HG03108 (cell line): ENCODE data around the gene PGBD4.

Experiments used
- ATAC-seq: cut with Tn5 transposase; IDR thresholded peaks from one replicate; pipeline ENCODE4 v1.9.1; 2021; ENCODE audit warnings: moderate library complexity; ENCODE audit not compliant: unreplicated experiment

PGBD4 gene

DNA sequence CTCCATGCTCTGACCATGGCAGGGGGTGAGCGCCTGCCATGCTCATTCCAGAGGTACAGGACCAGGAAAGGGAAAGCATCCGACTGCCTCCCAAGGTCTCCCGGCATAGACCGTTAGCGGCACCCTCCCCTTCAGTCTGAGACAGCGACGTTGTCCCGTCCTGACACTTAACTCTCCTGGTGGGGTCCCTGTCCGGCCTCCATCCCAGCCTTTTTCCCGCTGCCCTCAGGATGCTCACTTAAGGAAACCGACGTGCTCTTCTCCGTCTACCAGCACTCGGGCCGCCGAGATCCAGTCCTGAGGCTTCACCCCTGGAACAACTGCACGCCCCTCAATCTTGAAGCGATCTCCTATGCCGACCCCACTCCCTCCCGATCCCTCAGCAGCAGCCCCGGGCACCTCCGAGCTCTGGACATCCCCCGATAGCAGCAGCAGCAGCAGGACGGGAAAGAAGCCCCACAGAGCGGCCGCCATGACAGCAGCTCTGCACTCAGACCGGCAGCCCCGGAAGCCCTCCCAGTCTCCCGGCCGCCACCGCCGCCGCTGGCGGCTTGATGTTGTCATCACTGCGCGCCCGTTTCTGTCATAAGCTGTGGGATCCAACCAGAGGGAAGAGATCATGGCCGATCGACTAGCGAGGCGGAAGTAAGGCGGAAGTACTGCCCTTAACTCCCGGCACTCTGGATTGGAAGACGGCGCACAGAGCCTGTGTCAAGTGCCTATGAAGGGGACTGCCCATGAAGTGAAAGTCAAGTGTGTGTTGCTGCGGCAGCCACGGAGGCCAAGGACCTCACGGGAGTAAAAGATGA is at the start of gene PGBD4, which contains the start of gene EMC7:
Gene PGBD4 (plus strand): TSS at position 718 of the 809 bp plus-strand sequence. CDS start 449 bp downstream, outside the sequence.
Gene EMC7 (minus strand): TSS at position 497 of the 809 bp plus-strand sequence. CDS start 23 bp downstream, at position 474.
- peak; percentile 99 for ATAC-seq

GRCh38 chr15:34054081-34054707 is 47.7 kb upstream of the PGBD4 start:
- ATAC-seq, result no peak

GRCh38 chr15:34055868-34056595 is 45.9 kb upstream of the PGBD4 start:
- ATAC-seq, result no peak

DNA sequence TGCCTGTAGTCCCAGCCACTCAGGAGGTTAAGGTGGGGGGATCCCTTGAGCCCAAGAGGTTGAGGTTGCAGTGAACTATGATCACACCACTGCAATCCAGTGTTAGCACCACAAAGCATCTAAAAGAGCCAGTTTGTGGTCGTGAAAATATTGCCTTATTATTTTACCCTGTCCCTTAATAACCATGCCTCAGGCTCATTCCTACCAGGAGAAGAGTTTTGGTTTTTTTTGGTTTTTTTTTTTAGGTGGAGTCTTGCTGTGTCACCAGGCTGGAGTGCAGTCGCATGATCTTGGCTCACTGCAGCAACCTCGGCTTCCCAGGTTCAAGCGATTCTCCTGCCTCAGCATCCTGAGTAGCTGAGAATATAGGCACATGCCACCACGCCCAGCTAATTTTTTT is 45.0 kb upstream of the PGBD4 start:
- no peak for ATAC-seq

DNA sequence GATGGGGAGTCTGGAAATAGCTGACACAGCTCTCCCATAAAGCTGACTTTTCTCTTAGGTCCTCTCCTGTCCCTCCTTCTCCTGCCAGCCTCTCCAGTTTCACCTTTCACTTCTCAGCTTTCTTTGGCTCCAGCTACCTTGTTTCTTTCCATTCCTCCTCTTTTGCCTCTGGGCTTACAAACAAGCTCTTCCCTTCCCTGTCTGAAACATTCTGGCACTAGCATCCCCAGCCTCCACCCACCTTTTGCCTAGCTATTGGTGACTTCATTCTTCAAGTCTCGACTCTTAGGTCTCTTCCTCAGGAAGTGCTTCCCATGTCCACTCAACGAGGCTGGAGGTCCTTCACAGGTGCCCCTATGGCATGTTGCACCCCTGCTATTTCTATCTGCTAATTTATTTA is 42.4 kb upstream of the PGBD4 start:
- ATAC-seq, result no peak

DNA sequence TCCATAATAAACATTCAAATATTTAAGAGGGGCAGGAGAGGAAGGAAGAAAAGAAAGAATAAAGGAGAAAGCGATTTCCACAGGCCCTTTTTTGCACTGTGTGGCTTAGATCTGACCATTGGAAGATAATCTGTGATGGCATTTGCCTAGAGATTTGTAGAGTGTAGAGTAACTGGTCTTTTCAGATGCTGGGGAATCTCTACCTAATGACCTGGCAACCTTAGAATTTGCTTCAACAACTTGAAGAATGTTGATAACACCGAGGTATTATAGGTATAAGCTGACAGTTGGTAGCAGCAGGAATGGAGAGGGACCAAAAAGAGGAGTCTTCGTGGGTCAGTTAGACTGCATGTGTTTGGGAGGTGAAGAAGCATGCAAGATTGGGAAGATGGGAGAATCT is 41.9 kb upstream of the PGBD4 start:
- no peak for ATAC-seq

GRCh38 chr15:34064438-34064837 is 37.4 kb upstream of the PGBD4 start:
- ATAC-seq, result no peak

DNA sequence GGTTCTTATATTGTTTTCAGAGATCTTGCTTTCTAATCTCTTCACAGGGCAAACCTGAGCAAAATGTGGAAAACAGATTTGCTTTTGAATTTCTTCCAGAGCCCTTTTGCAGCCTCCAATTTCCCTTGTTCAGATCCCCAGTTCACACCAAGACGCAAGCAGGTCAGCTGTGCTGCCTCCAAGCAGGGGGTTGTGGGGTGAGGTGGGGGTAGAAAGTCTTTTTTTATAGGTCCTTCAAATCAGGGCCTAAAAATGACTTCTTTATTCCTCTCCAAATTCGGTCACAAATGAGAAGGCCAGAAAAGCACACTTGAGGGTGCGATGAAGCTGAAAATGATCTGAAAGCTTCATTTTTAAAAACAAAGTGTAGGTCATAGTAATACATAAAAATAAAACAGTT is 36.6 kb upstream of the PGBD4 start:
- ATAC-seq, result no peak

DNA sequence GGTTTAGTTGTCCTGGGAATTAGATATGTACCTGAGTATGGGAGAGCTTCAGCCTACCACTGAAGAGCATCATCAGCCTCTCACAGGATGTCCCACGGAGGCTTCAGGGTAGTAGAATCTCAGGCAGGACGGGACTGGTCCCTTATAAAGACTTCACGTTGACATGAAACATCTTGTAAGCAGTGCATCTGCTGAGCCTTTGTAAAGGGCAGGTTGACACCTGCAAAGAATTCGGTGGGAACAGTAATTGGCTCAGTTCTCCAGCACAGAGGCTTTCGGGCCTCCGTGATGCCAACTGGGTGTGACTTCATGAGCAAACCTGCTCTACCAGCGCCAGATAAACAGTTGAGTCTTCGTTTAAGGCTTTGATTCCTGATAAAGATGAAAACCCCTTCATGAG is 35.9 kb upstream of the PGBD4 start:
- no peak for ATAC-seq

DNA sequence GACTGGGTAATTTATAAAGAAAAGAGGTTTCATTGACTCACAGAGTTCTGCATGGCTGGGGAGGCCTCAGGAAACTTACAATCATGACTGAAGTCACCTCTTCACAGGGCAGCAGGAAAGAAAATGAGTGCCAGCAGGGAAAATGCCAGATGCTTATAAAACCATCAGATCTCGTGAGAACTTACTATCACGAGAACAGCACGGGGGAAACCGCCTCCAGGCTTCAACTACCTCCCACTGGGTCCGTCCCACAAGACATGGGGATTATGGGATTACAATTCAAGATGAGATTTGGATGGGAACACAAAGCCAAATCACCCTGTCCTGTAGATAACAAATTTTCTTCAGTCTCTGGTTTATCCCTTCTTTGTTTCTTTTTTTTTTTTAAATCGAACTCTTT is 31.9 kb upstream of the PGBD4 start:
- no peak for ATAC-seq

GRCh38 chr15:34076785-34077184 is 25.1 kb upstream of the PGBD4 start:
- no peak for ATAC-seq

GRCh38 chr15:34078900-34079299 is 23.0 kb upstream of the PGBD4 start:
- ATAC-seq, result no peak

GRCh38 chr15:34079904-34080303 is 22.0 kb upstream of the PGBD4 start:
- no peak for ATAC-seq

GRCh38 chr15:34084086-34084485 is 17.8 kb upstream of the PGBD4 start:
- no peak for ATAC-seq

GRCh38 chr15:34085746-34086145 is 16.1 kb upstream of the PGBD4 start:
- no peak for ATAC-seq

DNA sequence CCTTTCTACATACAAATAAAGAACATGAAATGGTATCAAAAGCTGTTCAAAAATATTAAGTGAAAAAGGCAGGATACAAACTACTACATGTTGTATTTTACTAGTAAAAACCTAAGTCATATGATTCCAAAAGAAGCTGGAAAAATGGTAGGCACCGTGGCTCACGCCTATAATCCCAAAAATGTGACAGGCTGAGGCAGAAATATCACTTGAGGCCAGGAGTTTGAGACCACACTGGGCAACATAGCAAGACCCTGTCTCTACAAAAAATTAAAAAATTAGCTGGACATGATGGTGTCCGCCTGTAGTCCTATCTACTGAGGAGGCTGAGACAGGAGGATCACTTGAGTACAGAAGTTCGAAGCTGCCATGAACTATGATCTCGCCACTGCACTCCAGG is 2.0 kb upstream of the PGBD4 start:
- ATAC-seq, result no peak

DNA sequence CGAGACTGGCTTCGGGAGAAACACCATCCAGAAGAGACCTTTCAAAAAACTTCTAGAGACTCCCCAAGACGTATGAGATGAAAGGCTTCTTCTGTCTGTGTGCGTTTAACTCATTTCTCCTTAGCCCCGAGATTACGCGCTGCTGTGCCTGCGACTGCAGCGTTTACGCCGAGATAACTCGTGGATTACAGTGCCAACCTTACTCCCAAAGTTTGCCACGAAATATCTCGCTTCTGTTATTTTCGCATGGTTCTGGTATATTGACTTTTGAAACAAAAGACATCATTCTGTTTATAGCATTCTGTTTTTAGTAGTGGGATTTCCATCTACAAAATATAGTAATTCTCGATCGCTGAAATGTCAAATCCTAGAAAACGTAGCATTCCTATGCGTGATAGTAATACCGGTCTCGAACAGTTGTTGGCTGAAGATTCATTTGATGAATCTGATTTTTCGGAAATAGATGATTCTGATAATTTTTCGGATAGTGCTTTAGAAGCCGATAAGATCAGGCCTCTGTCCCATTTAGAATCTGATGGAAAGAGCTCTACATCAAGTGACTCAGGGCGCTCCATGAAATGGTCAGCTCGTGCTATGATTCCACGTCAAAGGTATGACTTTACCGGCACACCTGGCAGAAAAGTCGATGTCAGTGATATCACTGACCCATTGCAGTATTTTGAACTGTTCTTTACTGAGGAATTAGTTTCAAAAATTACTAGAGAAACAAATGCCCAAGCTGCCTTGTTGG is 467 bp downstream of the PGBD4 start:
- no peak for ATAC-seq

- ATAC-seq, result no peak
Observed at GRCh38 chr15:34106423-34106822, 4.5 kb downstream of the PGBD4 start.

- ATAC-seq, result no peak
Observed at GRCh38 chr15:34107315-34107714, 5.4 kb downstream of the PGBD4 start.

DNA sequence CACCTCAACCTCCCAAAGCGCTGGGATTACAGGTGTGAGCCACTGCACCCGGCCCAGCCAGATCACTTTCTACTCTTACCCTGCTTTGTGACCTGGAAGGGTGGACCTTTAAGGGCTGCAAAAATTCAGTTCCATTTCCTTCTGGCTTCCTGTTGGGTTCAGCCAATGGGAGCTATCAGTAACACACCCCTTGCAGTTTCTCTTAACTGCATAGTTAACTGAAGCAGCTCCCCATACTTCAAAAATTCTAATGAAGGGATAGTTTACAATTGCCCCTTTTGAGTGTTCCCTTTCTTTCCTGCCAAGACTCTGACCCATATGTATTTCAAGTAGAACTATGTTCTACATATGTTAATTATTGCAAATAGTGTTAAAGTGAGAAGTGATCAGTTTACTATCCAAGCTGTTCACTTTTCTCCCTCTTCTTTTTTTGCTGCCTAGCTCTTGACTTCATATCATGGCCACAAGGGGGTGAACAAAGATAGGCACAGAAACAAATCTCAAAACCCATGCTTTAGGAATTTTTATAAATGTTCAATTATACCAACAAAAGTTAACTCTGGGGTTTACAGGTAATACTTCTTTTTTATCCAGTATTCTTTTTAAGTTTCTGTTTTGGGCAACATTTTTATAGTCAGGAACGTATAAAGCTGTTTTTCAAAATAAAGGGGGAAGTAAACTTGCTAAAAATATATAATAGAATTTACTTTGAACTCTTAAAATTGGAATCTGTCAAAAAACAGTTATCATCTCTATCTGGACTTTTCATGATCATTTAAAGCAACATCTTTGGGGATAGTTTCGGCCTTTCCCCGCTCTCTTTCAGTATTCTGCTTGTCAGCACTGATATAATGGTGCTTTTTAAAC is 8.1 kb downstream of the PGBD4 start:
- ATAC-seq, result no peak
